ENCODE results near the gene DCAF4.

The DCAF4 gene

GRCh38 chr14:72894623-72895378, 31.5 kb upstream of the DCAF4 start:
- DNase-seq (ENCODE audit: low read depth in 1 of 2, low spot score in 1 of 2): no peak
- Histone ChIP-seq H3K27ac (replicated peaks) (no peak overlapping the region), H3K4me3 (replicated peaks; ENCODE audit: insufficient read depth, low read length) (peak overlapping the region; percentile 59; the same call in 1 of the 2 replicates), H3K27me3 (ENCODE audit: insufficient read depth, poor library complexity, severe bottlenecking) (peaks cover 12% of the 10 kb centered on the region)
- TF ChIP-seq REST (IDR thresholded peaks at IDR 0.05; ENCODE audit: insufficient replicate concordance, low read depth) (no peak), CTCF (IDR thresholded peaks at IDR 0.05; ENCODE audit: insufficient read depth, low read length) (no peak), POLR2AphosphoS5 (IDR thresholded peaks at IDR 0.05; ENCODE audit: low read depth) (no peak), SPI1 (IDR thresholded peaks at IDR 0.05; ENCODE audit: borderline replicate concordance, low read depth) (no peak), GABPA (IDR thresholded peaks at IDR 0.05; ENCODE audit: low read depth) (no peak)

GRCh38 chr14:72898448-72898847, 27.8 kb upstream of the DCAF4 start:
- H3K27me3 ChIP-seq (ENCODE audit: insufficient read depth, poor library complexity, severe bottlenecking): no peaks in the 10 kb centered on the region
- peak; percentile 41; the same call in 1 of the 2 replicates for TF ChIP-seq SPI1 (IDR thresholded peaks at IDR 0.05; ENCODE audit: borderline replicate concordance, low read depth)
- no peak for TF ChIP-seq POLR2AphosphoS5 (IDR thresholded peaks at IDR 0.05; ENCODE audit: low read depth)
- no peak for TF ChIP-seq REST (IDR thresholded peaks at IDR 0.05; ENCODE audit: insufficient replicate concordance, low read depth)
- H3K27ac ChIP-seq (replicated peaks): no peak overlapping the region

GRCh38 chr14:72901361-72901760, 24.9 kb upstream of the DCAF4 start:
- H3K27ac ChIP-seq (replicated peaks): no peak overlapping the region
- DNase-seq (ENCODE audit: low read depth in 1 of 2, low spot score in 1 of 2): no peak
- no peak overlapping the region for H3K4me3 ChIP-seq (replicated peaks; ENCODE audit: insufficient read depth, low read length)
- no peaks in the 10 kb centered on the region for H3K27me3 ChIP-seq (ENCODE audit: insufficient read depth, poor library complexity, severe bottlenecking)
- no peak for TF ChIP-seq GABPA (IDR thresholded peaks at IDR 0.05; ENCODE audit: low read depth)
- TF ChIP-seq SPI1 (IDR thresholded peaks at IDR 0.05; ENCODE audit: borderline replicate concordance, low read depth): no peak
- no peak for TF ChIP-seq REST (IDR thresholded peaks at IDR 0.05; ENCODE audit: insufficient replicate concordance, low read depth)
- TF ChIP-seq POLR2AphosphoS5 (IDR thresholded peaks at IDR 0.05; ENCODE audit: low read depth): no peak
- TF ChIP-seq CTCF (IDR thresholded peaks at IDR 0.05; ENCODE audit: insufficient read depth, low read length): no peak

More at GRCh38 chr14:72898448-72898847, 27.8 kb upstream of the DCAF4 start:
- H3K4me3 ChIP-seq (replicated peaks; ENCODE audit: insufficient read depth, low read length): no peak overlapping the region
- DNase-seq (ENCODE audit: low read depth in 1 of 2, low spot score in 1 of 2): no peak

Data from HL-60 (cell line).